Measurements from ENCODE around the gene SARS2.
"Not testable (repeated sequence)": the region's sequence is repeated elsewhere in the genome, so short reads cannot be mapped to it uniquely, and the experiment has no call there.

Gene SARS2

DNA sequence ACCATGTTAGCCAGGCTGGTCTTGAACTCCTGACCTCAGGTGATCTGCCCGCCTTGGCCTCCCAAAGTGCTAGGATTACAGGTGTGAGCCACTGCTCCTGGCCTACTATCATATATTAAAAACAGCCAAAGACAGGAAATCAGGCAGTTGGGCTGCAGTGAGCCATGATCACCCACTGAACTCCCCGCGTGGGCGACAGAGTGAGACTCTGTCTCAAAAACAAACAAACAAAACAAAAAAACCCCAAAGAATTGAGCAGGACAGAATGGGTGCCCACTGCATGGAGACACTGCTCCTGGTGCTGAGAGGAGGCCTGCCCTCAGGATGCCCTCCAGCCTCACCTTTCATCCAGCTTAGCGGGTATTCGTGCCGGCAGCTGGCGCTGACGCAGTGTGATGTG, 47.3 kb downstream of the SARS2 start:
- no peak overlapping the region for H3K4me3 ChIP-seq
- no peak for TF ChIP-seq Cebpa-rat (IDR thresholded peaks at IDR 0.05)
- H4K20me1 ChIP-seq = no peaks in the 10 kb centered on the region
- peak overlapping the region; percentile 71 for H3K27ac ChIP-seq
- H3K4me2 ChIP-seq = peak overlapping the region; percentile 54
- 0 out of 2 replicates have a peak overlapping the region, but pooled peaks have one; percentile 43 for H3K9ac ChIP-seq
- H3K4me1 ChIP-seq = peaks cover 65% of the 10 kb centered on the region
- peaks cover 34% of the 10 kb centered on the region for H3K36me3 ChIP-seq
- H3K9me3 ChIP-seq = no peaks in the 10 kb centered on the region
- H3K27me3 ChIP-seq = no peaks in the 10 kb centered on the region

GRCh38 chr19:38880882-38881609, 49.5 kb downstream of the SARS2 start:
- Histone ChIP-seq H3K27ac (peak overlapping the region; percentile 100), H3K9ac (0 out of 2 replicates have a peak overlapping the region, but pooled peaks have one; percentile 93), H3K9me3 (no peaks in the 10 kb centered on the region), H3K27me3 (no peaks in the 10 kb centered on the region), H3K4me3 (no peak overlapping the region), H3K36me3 (peaks cover 20% of the 10 kb centered on the region), H3K4me1 (peaks cover 82% of the 10 kb centered on the region), H3K4me2 (peak overlapping the region; percentile 100), H4K20me1 (no peaks in the 10 kb centered on the region)
- TF ChIP-seq Cebpa-rat (IDR thresholded peaks at IDR 0.05) = no peak

GRCh38 chr19:38880076-38880881, 50.3 kb downstream of the SARS2 start:
- peak overlapping the region; percentile 100 for H3K4me2 ChIP-seq
- H3K27ac ChIP-seq = peak overlapping the region; percentile 100
- no peak overlapping the region for H3K4me3 ChIP-seq
- H3K4me1 ChIP-seq = peaks cover 90% of the 10 kb centered on the region
- no peaks in the 10 kb centered on the region for H4K20me1 ChIP-seq
- no peak for TF ChIP-seq Cebpa-rat (IDR thresholded peaks at IDR 0.05)
- H3K9me3 ChIP-seq = no peaks in the 10 kb centered on the region
- peaks cover 20% of the 10 kb centered on the region for H3K36me3 ChIP-seq
- peak overlapping the region; percentile 93 for H3K9ac ChIP-seq
- no peaks in the 10 kb centered on the region for H3K27me3 ChIP-seq

DNA sequence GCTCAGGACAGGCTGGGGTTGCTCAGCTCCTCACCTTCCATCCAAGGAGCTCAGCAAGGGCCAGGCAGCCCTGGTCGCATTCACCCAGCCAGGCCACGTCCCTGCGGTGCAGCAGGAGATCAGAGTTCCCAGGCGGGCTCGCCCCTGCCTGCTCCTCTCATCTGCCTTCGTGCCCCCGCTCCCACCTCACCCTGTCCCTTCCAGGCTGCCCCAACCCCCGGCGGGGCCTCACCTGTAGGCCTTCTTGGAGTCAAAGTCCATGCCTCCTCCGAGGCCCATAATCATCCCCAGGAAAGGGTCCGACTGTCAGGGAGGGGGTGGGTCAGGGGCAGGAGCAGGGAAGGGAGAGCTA, 51.2 kb downstream of the SARS2 start:
- no peaks in the 10 kb centered on the region for H3K9me3 ChIP-seq
- no peak for TF ChIP-seq Cebpa-rat (IDR thresholded peaks at IDR 0.05)
- H3K27ac ChIP-seq = peak overlapping the region; percentile 100
- peaks cover 93% of the 10 kb centered on the region for H3K4me1 ChIP-seq
- no peaks in the 10 kb centered on the region for H4K20me1 ChIP-seq
- H3K9ac ChIP-seq = peak overlapping the region; percentile 93
- H3K36me3 ChIP-seq = peaks cover 20% of the 10 kb centered on the region
- H3K27me3 ChIP-seq = no peaks in the 10 kb centered on the region
- peak overlapping the region; percentile 100 for H3K4me2 ChIP-seq
- peak overlapping the region; percentile 63 for H3K4me3 ChIP-seq

- H3K27ac ChIP-seq = peak overlapping the region; percentile 100
- TF ChIP-seq Cebpa-rat (IDR thresholded peaks at IDR 0.05) = no peak
- H3K36me3 ChIP-seq = peaks cover 19% of the 10 kb centered on the region
- peak overlapping the region; percentile 63 for H3K4me3 ChIP-seq
- no peaks in the 10 kb centered on the region for H3K9me3 ChIP-seq
- no peaks in the 10 kb centered on the region for H3K27me3 ChIP-seq
- peak overlapping the region; percentile 100 for H3K4me2 ChIP-seq
- peak overlapping the region; percentile 93 for H3K9ac ChIP-seq
- H3K4me1 ChIP-seq = peaks cover 94% of the 10 kb centered on the region
- H4K20me1 ChIP-seq = no peaks in the 10 kb centered on the region
Measured at GRCh38 chr19:38878575-38879399, 51.8 kb downstream of the SARS2 start.

GRCh38 chr19:38877781-38878574, 52.6 kb downstream of the SARS2 start, which contains the start of gene RINL:
RINL (minus strand) TSS chr19:38878275; CDS start chr19:38876742, 1,533 bp downstream.
- H3K9ac ChIP-seq = peak within 1 kb of the TSS; percentile 93
- H3K27me3 ChIP-seq = no peaks in the 10 kb centered on the region
- H3K4me3 ChIP-seq = peak within 1 kb of the TSS; percentile 63
- H3K9me3 ChIP-seq = no peaks in the 10 kb centered on the region
- peak within 1 kb of the TSS; percentile 100 for H3K4me2 ChIP-seq
- peak within 1 kb of the TSS; percentile 100 for H3K27ac ChIP-seq
- peaks cover 94% of the 10 kb centered on the region for H3K4me1 ChIP-seq
- TF ChIP-seq Cebpa-rat (IDR thresholded peaks at IDR 0.05) = no peak
- no peaks in the 10 kb centered on the region for H4K20me1 ChIP-seq
- peaks cover 14% of the 10 kb centered on the region; the same call in 1 of the 2 replicates for H3K36me3 ChIP-seq

- Histone ChIP-seq H4K20me1 (no peaks in the 10 kb centered on the region), H3K36me3 (no peaks in the 10 kb centered on the region), H3K4me2 (peak overlapping the region; percentile 100), H3K9me3 (no peaks in the 10 kb centered on the region), H3K27me3 (no peaks in the 10 kb centered on the region), H3K27ac (peak overlapping the region; percentile 100), H3K9ac (0 out of 2 replicates have a peak overlapping the region, but pooled peaks have one; percentile 28), H3K4me3 (no peak overlapping the region), H3K4me1 (peaks cover 94% of the 10 kb centered on the region)
- TF ChIP-seq Cebpa-rat (IDR thresholded peaks at IDR 0.05) = no peak
Measured at GRCh38 chr19:38875656-38876395, 54.7 kb downstream of the SARS2 start.

DNA sequence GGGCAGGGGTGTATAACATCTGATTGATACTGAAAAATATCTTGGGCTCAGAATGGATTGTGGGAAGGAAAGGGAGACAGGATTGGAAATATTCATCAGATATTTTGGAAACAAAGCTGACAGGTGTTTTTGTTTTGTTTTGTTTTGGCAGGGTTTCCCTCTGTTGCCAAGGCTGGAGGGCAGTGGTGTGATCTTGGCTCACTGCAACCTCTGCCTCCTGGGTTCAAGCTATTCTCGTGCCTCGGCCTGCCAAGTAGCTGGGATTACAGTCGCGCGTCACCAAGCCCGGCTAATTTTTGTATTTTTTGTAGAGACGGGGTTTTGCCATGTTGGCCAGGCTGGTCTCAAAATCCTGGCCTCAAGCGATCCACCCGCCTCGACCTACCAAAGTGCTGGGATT, 57.2 kb downstream of the SARS2 start:
- not testable (repeated sequence) for H3K36me3 ChIP-seq, H3K27me3 ChIP-seq, H3K9me3 ChIP-seq, H3K9ac ChIP-seq, H3K4me3 ChIP-seq, H4K20me1 ChIP-seq
- Histone ChIP-seq H3K27ac (peak overlapping the region; percentile 8; the same call in 1 of the 2 replicates), H3K4me2 (peak overlapping the region; percentile 28), H3K4me1 (peaks cover 94% of the 10 kb centered on the region)

All from BLaER1 (cell line).